OCI-LY3 (cell line): Measurements from ENCODE around the gene HCRTR2.

Source experiments
- H2AFZ ChIP-seq: fragments of 200-600, 300-600 bp; shearing (Covaris generic); 2 replicates; pipeline ENCODE4 v1.6.0; 2014; ENCODE audit warnings: antibody characterized with exemption, low read depth, low read length
- H3K27ac ChIP-seq: fragments of 200-600, 300-600 bp; sonication (generic); 2 replicates; pipeline ENCODE4 v1.5.1; 2014; ENCODE audit warnings: mild to moderate bottlenecking, low read length, moderate library complexity, mixed read lengths
- H3K27me3 ChIP-seq: fragments of 200-600, 300-600 bp; sonication (generic); 2 replicates; pipeline ENCODE4 v1.6.1; 2014; ENCODE audit warnings: low read depth, low read length, mixed read lengths
- H3K36me3 ChIP-seq: fragments of 200-600, 300-600 bp; sonication (generic); replicated peaks from 2 replicates; pipeline ENCODE3; 2014; ENCODE audit warnings: low read depth, low read length, mixed read lengths
- H3K4me1 ChIP-seq: fragments of 300-600, 200-600 bp; sonication (generic); 2 replicates; pipeline ENCODE4 v1.6.1; 2014; ENCODE audit warnings: low read length, mixed read lengths
- H3K4me2 ChIP-seq: fragments of 200-600, 300-600 bp; sonication (generic); 2 replicates; pipeline ENCODE4 v1.6.1; 2014; ENCODE audit warnings: low read length, mixed read lengths
- H3K4me3 ChIP-seq: fragments of 300-600, 200-600 bp; sonication (generic); 2 replicates; pipeline ENCODE4 v1.5.1; 2014; ENCODE audit warnings: antibody characterized with exemption, mild to moderate bottlenecking, low read length, moderate library complexity
- H3K79me2 ChIP-seq: fragments of 300-600, 200-600 bp; shearing (Covaris generic); 2 replicates; pipeline ENCODE4 v1.6.1; 2014; ENCODE audit warnings: mild to moderate bottlenecking, low read length, mixed read lengths
- H3K9ac ChIP-seq: fragments of 300-600, 200-600 bp; shearing (Covaris generic); 2 replicates; pipeline ENCODE4 v1.6.0; 2014; ENCODE audit warnings: mild to moderate bottlenecking, low read length, moderate library complexity
- H3K9me3 ChIP-seq: fragments of 200-600, 300-600 bp; shearing (Covaris generic); 2 replicates; pipeline ENCODE4 v1.6.1; 2014; ENCODE audit warnings: low read length, mixed read lengths; ENCODE audit not compliant: insufficient read depth
- H4K20me1 ChIP-seq: fragments of 200-600, 300-600 bp; sonication (generic); 2 replicates; pipeline ENCODE4 v1.6.1; 2016; ENCODE audit warnings: low read length, mixed read lengths; ENCODE audit not compliant: insufficient read depth
- CTCF ChIP-seq: fragments of 200-600, 300-600 bp; sonication (generic); IDR thresholded peaks from 2 replicates; pipeline ENCODE4 v1.5.1; 2014; ENCODE audit warnings: antibody characterized with exemption, low read length, low read depth
- EZH2phosphoT487 ChIP-seq: fragments of 200-600 bp; shearing (Covaris generic); IDR thresholded peaks from 2 replicates; pipeline ENCODE4 v1.6.1; 2018; ENCODE audit warnings: antibody characterized with exemption, mixed run types, low read depth

The HCRTR2 gene

DNA sequence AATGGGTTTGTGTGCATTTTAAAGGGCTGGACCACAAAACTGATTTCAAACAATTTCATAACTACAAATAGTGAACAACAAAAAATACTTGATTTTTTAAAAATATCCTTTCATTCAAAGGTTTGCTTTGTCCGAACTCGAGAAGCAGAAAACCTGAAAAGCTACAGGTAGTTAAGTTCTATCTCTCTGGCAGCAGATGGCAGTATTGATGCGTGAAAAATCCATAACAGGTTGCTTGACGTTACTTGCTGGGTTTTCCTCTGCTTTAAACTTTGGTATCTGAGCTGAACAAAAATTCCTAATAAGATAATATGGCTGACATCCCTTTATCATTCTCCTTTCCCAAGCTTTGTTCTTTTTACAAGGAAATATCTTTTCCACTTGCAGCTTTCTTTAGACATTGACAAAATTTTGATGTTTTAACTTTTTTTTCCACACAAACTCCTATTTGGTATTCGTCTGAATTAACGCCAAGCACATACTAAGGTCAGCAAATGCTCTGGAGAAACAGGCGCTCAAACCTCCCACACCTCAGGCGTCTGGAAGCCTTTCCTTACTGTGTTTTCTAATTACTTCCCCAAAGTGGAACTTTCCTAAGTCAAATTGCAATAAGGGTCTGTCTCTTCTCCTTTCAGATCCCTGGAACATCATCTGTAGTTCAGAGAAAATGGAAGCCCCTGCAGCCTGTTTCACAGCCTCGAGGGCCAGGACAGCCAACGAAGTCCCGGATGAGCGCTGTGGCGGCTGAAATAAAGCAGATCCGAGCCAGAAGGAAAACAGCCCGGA lies 102.6 kb downstream of the HCRTR2 start:
- H3K9me3 ChIP-seq: no peaks in the 10 kb centered on the region
- no peaks in the 10 kb centered on the region for H4K20me1 ChIP-seq
- H3K79me2 ChIP-seq: no peaks in the 10 kb centered on the region
- no peak overlapping the region for H3K4me3 ChIP-seq
- peak overlapping the region; percentile 27 for H3K4me2 ChIP-seq
- H2AFZ ChIP-seq: no peak overlapping the region
- no peaks in the 10 kb centered on the region for H3K36me3 ChIP-seq
- H3K27ac ChIP-seq: no peak overlapping the region
- no peak overlapping the region for H3K9ac ChIP-seq
- no peak for TF ChIP-seq EZH2phosphoT487
- peak; percentile 91 for TF ChIP-seq CTCF
- no peaks in the 10 kb centered on the region for H3K27me3 ChIP-seq
- no peaks in the 10 kb centered on the region; the same call in 1 of the 2 replicates for H3K4me1 ChIP-seq

DNA sequence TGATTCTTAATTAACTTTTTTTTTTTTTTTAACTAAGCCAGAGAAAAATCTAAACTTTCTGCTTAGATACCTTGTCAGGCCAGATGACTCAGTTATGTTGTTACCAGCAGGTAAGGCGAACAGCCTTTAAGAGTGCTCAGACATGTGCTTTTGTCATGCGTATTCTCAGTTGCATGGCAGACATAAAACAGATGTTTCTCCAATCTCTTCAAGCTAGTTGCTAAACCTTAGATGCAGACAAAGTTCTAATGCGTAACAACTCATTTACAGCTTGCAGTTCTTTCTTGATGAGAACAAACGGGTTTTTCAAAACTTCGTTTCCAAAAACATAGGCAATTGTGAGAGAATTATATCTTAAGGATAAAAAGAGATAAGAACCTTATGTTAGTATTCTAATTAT lies 103.3 kb downstream of the HCRTR2 start:
- Histone ChIP-seq H3K27me3 (no peaks in the 10 kb centered on the region), H3K27ac (no peak overlapping the region)
- TF ChIP-seq CTCF: no peak
- no peak for TF ChIP-seq EZH2phosphoT487

DNA sequence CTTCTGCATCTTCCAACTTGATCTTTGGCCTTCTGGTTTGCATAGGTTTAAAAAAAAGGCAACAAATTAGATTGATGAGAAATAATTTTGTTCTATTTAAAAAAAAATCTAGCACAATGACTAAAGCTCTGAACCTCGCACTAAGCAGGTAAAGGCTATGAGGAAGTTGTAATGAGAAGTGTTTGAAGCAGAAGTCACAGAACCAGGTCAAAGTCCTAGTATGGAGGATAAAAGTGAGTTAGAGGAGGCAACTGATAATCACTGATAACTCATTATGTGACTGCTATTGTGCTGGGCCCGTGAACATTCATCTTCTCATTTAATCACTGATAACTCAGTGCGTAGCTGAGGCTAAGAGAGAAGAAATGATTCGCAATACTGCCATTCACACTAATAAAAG lies 106.9 kb downstream of the HCRTR2 start:
- TF ChIP-seq CTCF (no peak), EZH2phosphoT487 (no peak)
- Histone ChIP-seq H3K27me3 (no peaks in the 10 kb centered on the region), H3K27ac (no peak overlapping the region), H3K79me2 (no peaks in the 10 kb centered on the region), H2AFZ (no peak overlapping the region), H3K4me3 (no peak overlapping the region), H3K9me3 (no peaks in the 10 kb centered on the region), H3K4me1 (no peaks in the 10 kb centered on the region; the same call in 1 of the 2 replicates), H3K36me3 (no peaks in the 10 kb centered on the region), H4K20me1 (no peaks in the 10 kb centered on the region), H3K9ac (no peak overlapping the region), H3K4me2 (no peak overlapping the region)

More for the DNA sequence above, 103.3 kb downstream of the HCRTR2 start:
- Histone ChIP-seq H3K4me1 (no peaks in the 10 kb centered on the region; the same call in 1 of the 2 replicates), H3K9me3 (no peaks in the 10 kb centered on the region), H2AFZ (no peak overlapping the region), H4K20me1 (no peaks in the 10 kb centered on the region), H3K9ac (no peak overlapping the region), H3K4me2 (no peak overlapping the region), H3K4me3 (no peak overlapping the region), H3K79me2 (no peaks in the 10 kb centered on the region), H3K36me3 (no peaks in the 10 kb centered on the region)

- Histone ChIP-seq H4K20me1 (no peaks in the 10 kb centered on the region), H3K79me2 (no peaks in the 10 kb centered on the region), H3K27me3 (no peaks in the 10 kb centered on the region), H3K4me1 (peaks cover 8% of the 10 kb centered on the region), H3K9ac (no peak overlapping the region), H3K4me2 (no peak overlapping the region), H2AFZ (no peak overlapping the region), H3K9me3 (no peaks in the 10 kb centered on the region), H3K27ac (no peak overlapping the region), H3K4me3 (no peak overlapping the region), H3K36me3 (no peaks in the 10 kb centered on the region)
- TF ChIP-seq CTCF (no peak), EZH2phosphoT487 (no peak)
Measured at GRCh38 chr6:55282115-55282514, 107.8 kb downstream of the HCRTR2 start.
